Measurements from ENCODE around the gene GPSM1.

The GPSM1 gene

DNA sequence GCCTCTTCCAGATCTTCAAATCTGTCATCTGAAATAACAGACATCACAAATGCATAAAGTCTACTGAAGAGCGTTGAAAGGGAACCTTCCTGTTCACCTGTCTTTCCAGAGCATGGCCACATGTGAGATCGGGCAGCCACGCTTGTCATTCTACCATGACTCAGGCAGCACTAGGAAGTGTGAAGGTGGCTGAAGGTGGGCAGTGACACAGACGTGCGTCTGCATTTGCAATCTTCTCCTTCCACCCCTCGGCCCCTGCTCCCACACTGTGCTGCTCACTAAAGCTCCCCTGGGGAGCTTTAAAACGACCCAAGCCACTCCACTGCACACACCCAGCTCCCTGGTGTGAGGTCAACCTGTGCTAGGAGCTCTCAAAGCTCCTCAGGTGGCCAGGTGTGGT lies 80.6 kb downstream of the GPSM1 start:
- in situ Hi-C loops (cut with MboI; ENCODE audit: low sequenced_read_pairs): no loop called here
